Body of pancreas (tissue), 4 donors: ENCODE measurements around the gene EYA4.

Source experiments
- CTCF ChIP-seq, 7 experiments: fragments of 450-650 bp in 4 of 7; fragments of 200-600 bp in 3 of 7; sonication (generic) in 3 of 7; IDR thresholded peaks; one replicate each; pipeline ENCODE4 v1.5.1; 2016 to 2019; ENCODE audit warnings: antibody characterized with exemption in 7 of 7
- POLR2A ChIP-seq, 3 donors: fragments of 450-650 bp; IDR thresholded peaks; one replicate each; pipeline ENCODE4 v1.6.1; 2016; ENCODE audit warnings: antibody characterized with exemption in 3 of 3, mild to moderate bottlenecking in 2 of 3

GRCh38 chr6:133265066-133265465 is 23.9 kb downstream of the EYA4 start:
- TF ChIP-seq POLR2A (IDR thresholded peaks at IDR 0.05) (no peak), CTCF (IDR thresholded peaks at IDR 0.05) (no peak)
